Endothelial cell of umbilical vein (primary cell): ENCODE measurements around the gene CDK10.

ENCODE experiments used
- CTCF ChIP-seq, 2 donors: IDR thresholded peaks; 1 replicate in 1 of 2; 2 replicates in 1 of 2; pipeline ENCODE4 v1.5.1; 2011; ENCODE audit warnings: low read length in 2 of 2, mild to moderate bottlenecking in 2 of 2, moderate library complexity in 2 of 2, control low read depth in 1 of 2, inconsistent platforms in 1 of 2, low read depth in 1 of 2; ENCODE audit not compliant: insufficient read depth in 1 of 2; ENCODE audit errors: extremely low read depth in 1 of 2
- MYC ChIP-seq: IDR thresholded peaks from one replicate; pipeline ENCODE4 v1.6.1; 2011; ENCODE audit warnings: mild to moderate bottlenecking, low read depth, low read length

GRCh38 chr16:89701425-89702406 lies 15.2 kb downstream of the CDK10 start, which contains the start of gene SPATA2L:
- TF ChIP-seq CTCF (IDR thresholded peaks at IDR 0.05; ENCODE audit: extremely low read depth in 1 of 2, insufficient read depth in 1 of 2, low read depth in 1 of 2, low read length in 2 of 2) (peak in 1 of 2 donors; percentile 4), MYC (no peak)
